OCI-LY3 (cell line): Measurements from ENCODE around the gene ALS2CL.

Experiments
- H2AFZ ChIP-seq: fragments of 200-600, 300-600 bp; shearing (Covaris generic); 2 replicates; pipeline ENCODE4 v1.6.0; 2014; ENCODE audit warnings: antibody characterized with exemption, low read depth, low read length
- H3K27ac ChIP-seq: fragments of 200-600, 300-600 bp; sonication (generic); 2 replicates; pipeline ENCODE4 v1.5.1; 2014; ENCODE audit warnings: mild to moderate bottlenecking, low read length, moderate library complexity, mixed read lengths
- H3K27me3 ChIP-seq: fragments of 200-600, 300-600 bp; sonication (generic); 2 replicates; pipeline ENCODE4 v1.6.1; 2014; ENCODE audit warnings: low read depth, low read length, mixed read lengths
- H3K36me3 ChIP-seq: fragments of 200-600, 300-600 bp; sonication (generic); replicated peaks from 2 replicates; pipeline ENCODE3; 2014; ENCODE audit warnings: low read depth, low read length, mixed read lengths
- H3K4me1 ChIP-seq: fragments of 300-600, 200-600 bp; sonication (generic); 2 replicates; pipeline ENCODE4 v1.6.1; 2014; ENCODE audit warnings: low read length, mixed read lengths
- H3K4me2 ChIP-seq: fragments of 200-600, 300-600 bp; sonication (generic); 2 replicates; pipeline ENCODE4 v1.6.1; 2014; ENCODE audit warnings: low read length, mixed read lengths
- H3K4me3 ChIP-seq: fragments of 300-600, 200-600 bp; sonication (generic); 2 replicates; pipeline ENCODE4 v1.5.1; 2014; ENCODE audit warnings: antibody characterized with exemption, mild to moderate bottlenecking, low read length, moderate library complexity
- H3K79me2 ChIP-seq: fragments of 300-600, 200-600 bp; shearing (Covaris generic); 2 replicates; pipeline ENCODE4 v1.6.1; 2014; ENCODE audit warnings: mild to moderate bottlenecking, low read length, mixed read lengths
- H3K9ac ChIP-seq: fragments of 300-600, 200-600 bp; shearing (Covaris generic); 2 replicates; pipeline ENCODE4 v1.6.0; 2014; ENCODE audit warnings: mild to moderate bottlenecking, low read length, moderate library complexity
- H3K9me3 ChIP-seq: fragments of 200-600, 300-600 bp; shearing (Covaris generic); 2 replicates; pipeline ENCODE4 v1.6.1; 2014; ENCODE audit warnings: low read length, mixed read lengths; ENCODE audit not compliant: insufficient read depth
- H4K20me1 ChIP-seq: fragments of 200-600, 300-600 bp; sonication (generic); 2 replicates; pipeline ENCODE4 v1.6.1; 2016; ENCODE audit warnings: low read length, mixed read lengths; ENCODE audit not compliant: insufficient read depth
- CTCF ChIP-seq: fragments of 200-600, 300-600 bp; sonication (generic); IDR thresholded peaks from 2 replicates; pipeline ENCODE4 v1.5.1; 2014; ENCODE audit warnings: antibody characterized with exemption, low read length, low read depth
- EZH2phosphoT487 ChIP-seq: fragments of 200-600 bp; shearing (Covaris generic); IDR thresholded peaks from 2 replicates; pipeline ENCODE4 v1.6.1; 2018; ENCODE audit warnings: antibody characterized with exemption, mixed run types, low read depth

ALS2CL gene

GRCh38 chr3:46685446-46685845 lies 8.0 kb downstream of the ALS2CL start:
- Histone ChIP-seq H3K27me3 (no peaks in the 10 kb centered on the region), H3K9me3 (no peaks in the 10 kb centered on the region), H3K4me1 (no peaks in the 10 kb centered on the region), H3K27ac (no peak overlapping the region), H3K36me3 (no peaks in the 10 kb centered on the region), H3K9ac (no peak overlapping the region), H4K20me1 (no peaks in the 10 kb centered on the region), H2AFZ (no peak overlapping the region), H3K4me3 (no peak overlapping the region), H3K4me2 (no peak overlapping the region), H3K79me2 (no peaks in the 10 kb centered on the region)
- TF ChIP-seq EZH2phosphoT487 (no peak), CTCF (no peak)

DNA sequence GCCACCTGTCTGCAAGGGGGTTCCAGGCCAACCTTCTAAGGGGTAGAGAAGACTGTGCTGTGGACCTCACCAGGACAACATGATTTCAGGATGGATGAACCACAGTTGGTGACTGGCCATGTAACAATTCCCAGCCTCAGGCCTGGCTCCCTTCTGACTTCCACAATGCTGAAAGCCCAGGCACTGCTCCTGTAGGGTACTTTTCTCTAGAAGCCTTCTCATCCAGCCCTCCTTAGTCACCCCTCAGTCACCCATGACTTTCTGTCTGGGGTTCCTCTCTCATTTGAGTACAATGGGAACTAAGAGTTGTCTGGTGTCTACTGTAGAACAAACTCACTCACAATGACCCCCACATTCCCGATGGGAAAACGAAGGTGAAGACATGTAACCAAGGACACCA lies 8.6 kb downstream of the ALS2CL start:
- TF ChIP-seq CTCF (no peak), EZH2phosphoT487 (no peak)
- Histone ChIP-seq H3K27ac (no peak overlapping the region), H3K36me3 (no peaks in the 10 kb centered on the region), H3K9ac (no peak overlapping the region), H3K9me3 (no peaks in the 10 kb centered on the region), H4K20me1 (peaks cover under 1% of the 10 kb centered on the region; the same call in 1 of the 2 replicates), H3K4me2 (no peak overlapping the region), H3K27me3 (no peaks in the 10 kb centered on the region), H3K4me3 (no peak overlapping the region), H3K4me1 (no peaks in the 10 kb centered on the region), H2AFZ (no peak overlapping the region), H3K79me2 (no peaks in the 10 kb centered on the region)

DNA sequence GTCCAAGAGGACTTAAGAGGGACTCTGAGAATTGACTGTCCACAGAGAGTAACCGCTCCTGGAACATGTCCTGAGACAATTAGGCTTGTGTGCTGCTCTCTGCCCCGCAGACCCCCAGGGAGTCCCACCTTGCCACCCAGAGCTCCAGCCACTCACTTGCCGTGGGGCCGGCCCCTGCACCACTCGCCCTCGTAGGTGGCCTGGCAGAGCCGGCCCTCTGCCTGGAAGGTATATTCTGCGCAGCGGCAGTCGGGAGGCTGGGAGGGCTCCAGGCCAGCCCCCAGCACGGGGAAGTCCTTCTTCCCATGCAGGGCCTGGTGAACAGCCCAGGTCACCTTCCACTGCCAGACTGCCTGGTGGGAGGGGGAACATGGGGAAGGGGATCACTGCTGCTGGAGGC lies 10.5 kb downstream of the ALS2CL start:
- no peak for TF ChIP-seq EZH2phosphoT487
- no peak for TF ChIP-seq CTCF
- no peak overlapping the region for H3K4me2 ChIP-seq
- no peak overlapping the region for H3K4me3 ChIP-seq
- no peaks in the 10 kb centered on the region for H3K4me1 ChIP-seq
- H2AFZ ChIP-seq, result no peak overlapping the region
- H3K27me3 ChIP-seq, result no peaks in the 10 kb centered on the region
- H3K27ac ChIP-seq, result no peak overlapping the region
- no peaks in the 10 kb centered on the region for H3K36me3 ChIP-seq
- H3K79me2 ChIP-seq, result no peaks in the 10 kb centered on the region
- peaks cover 3% of the 10 kb centered on the region; the same call in 1 of the 2 replicates for H4K20me1 ChIP-seq
- H3K9me3 ChIP-seq, result no peaks in the 10 kb centered on the region
- no peak overlapping the region for H3K9ac ChIP-seq

DNA sequence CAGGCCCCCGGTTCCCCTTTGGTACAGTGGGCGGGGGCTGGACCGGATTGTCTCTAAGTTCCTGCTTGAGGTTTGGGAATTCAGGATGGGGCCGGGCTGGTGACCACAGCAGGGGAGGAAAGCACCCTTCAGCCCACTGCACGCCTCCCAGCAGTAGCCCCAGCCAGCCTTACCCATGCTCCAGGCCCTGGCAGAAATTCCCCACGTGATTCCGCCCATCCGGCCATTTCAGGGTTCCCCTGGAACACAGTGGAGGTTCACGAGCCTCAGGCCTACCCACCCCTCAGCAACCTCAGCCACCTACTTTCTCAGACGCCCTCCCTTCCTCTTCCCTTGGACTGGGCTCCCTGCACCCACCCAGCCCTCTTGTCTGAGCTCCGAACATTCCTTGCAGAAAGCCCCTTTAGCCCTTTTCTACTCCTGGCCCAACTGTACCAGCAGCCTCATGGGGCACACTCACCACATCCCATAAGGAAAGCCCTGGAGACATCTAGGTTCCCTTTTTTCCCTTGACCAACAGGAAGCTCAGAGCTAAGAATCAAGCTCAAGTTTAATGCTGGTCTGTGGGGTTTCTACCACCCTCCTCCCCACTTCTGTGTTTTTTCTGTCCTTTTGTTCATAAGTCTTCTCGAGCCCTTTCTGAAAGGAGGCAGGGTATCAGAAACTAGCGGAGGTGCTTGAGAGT lies 11.5 kb downstream of the ALS2CL start:
- H2AFZ ChIP-seq, result no peak overlapping the region
- H3K27ac ChIP-seq, result no peak overlapping the region
- H3K27me3 ChIP-seq, result no peaks in the 10 kb centered on the region
- no peaks in the 10 kb centered on the region for H3K36me3 ChIP-seq
- no peak overlapping the region for H3K4me3 ChIP-seq
- H3K79me2 ChIP-seq, result no peaks in the 10 kb centered on the region
- H3K9ac ChIP-seq, result no peak overlapping the region
- TF ChIP-seq CTCF (no peak), EZH2phosphoT487 (no peak)
- H3K9me3 ChIP-seq, result no peaks in the 10 kb centered on the region
- peaks cover 3% of the 10 kb centered on the region; the same call in 1 of the 2 replicates for H4K20me1 ChIP-seq
- H3K4me2 ChIP-seq, result no peak overlapping the region
- H3K4me1 ChIP-seq, result no peaks in the 10 kb centered on the region
